Left ventricle myocardium inferior (tissue), 1 donor: ENCODE results near the gene MAN2B1. TPM values are rescaled to one million over a fixed set of nuclear protein-coding genes. Genes with fewer than 3 reads are reported as not detected.

Experiments
- DNase-seq: peaks from one replicate; pipeline ENCODE4 v3.0.0-alpha.2; 2020
- H3K27ac ChIP-seq: fragments of 200-600 bp; replicated peaks from 2 replicates; pipeline ENCODE4 v1.8.0; 2021
- H3K27me3 ChIP-seq: fragments of 200-600 bp; 2 replicates; pipeline ENCODE4 v1.8.0; 2021; ENCODE audit warnings: low read depth
- H3K36me3 ChIP-seq: fragments of 200-600 bp; 2 replicates; pipeline ENCODE4 v1.8.0; 2021
- H3K4me1 ChIP-seq: fragments of 200-600 bp; 2 replicates; pipeline ENCODE4 v1.8.0; 2021
- H3K4me3 ChIP-seq: fragments of 200-600 bp; 2 replicates; pipeline ENCODE4 v1.8.0; 2021; ENCODE audit warnings: mild to moderate bottlenecking, moderate library complexity
- H3K9me3 ChIP-seq: fragments of 200-600 bp; replicated peaks from 2 replicates; pipeline ENCODE4 v1.8.0; 2021
- CTCF ChIP-seq: fragments of 200-600 bp; IDR thresholded peaks from 2 replicates; pipeline ENCODE4 v1.8.0; 2021; ENCODE audit warnings: antibody characterized with exemption, mild to moderate bottlenecking, borderline replicate concordance
- intact Hi-C: fragments of 100-400 bp; cut with micrococcal nuclease; formaldehyde crosslinking; loops from one replicate; pipeline ENCODE4 v1.11.0; 2022
- total RNA-seq: library from RNA; stranded (reverse); fragmentation: NEBNext Ultra II Directional; extraction: Animal tissue kit (Norgen Biotek cat#: 25700); gene quantifications from one replicate; pipeline ENCODE4 v1.2.1, GENCODE V29; 2021
- donor health status: DM: no; HTN: yes; CAD: no; lungs with severe emphysema.

MAN2B1 gene
- total RNA-seq, 1 donor from 2014 or later, result 26.7 TPM

GRCh38 chr19:12689581-12690216, 23.2 kb upstream of the MAN2B1 start:
- DNase-seq, result no peak
- no peak overlapping the region for H3K4me3 ChIP-seq
- no peaks in the 10 kb centered on the region for H3K9me3 ChIP-seq
- no peak overlapping the region for H3K27ac ChIP-seq
- H3K4me1 ChIP-seq, result no peaks in the 10 kb centered on the region
- no peaks in the 10 kb centered on the region for H3K27me3 ChIP-seq
- TF ChIP-seq CTCF, result no peak
- intact Hi-C loops, result no loop called here
- no peaks in the 10 kb centered on the region for H3K36me3 ChIP-seq

- intact Hi-C loops, result no loop called here
- no peak overlapping the region for H3K4me3 ChIP-seq
- H3K27me3 ChIP-seq, result no peaks in the 10 kb centered on the region
- H3K36me3 ChIP-seq, result no peaks in the 10 kb centered on the region
- TF ChIP-seq CTCF, result no peak
- H3K4me1 ChIP-seq, result no peaks in the 10 kb centered on the region
- no peaks in the 10 kb centered on the region for H3K9me3 ChIP-seq
- no peak overlapping the region for H3K27ac ChIP-seq
- no peak for DNase-seq
These were observed 22.5 kb upstream of the MAN2B1 start for GRCh38 chr19:12689012-12689411.

GRCh38 chr19:12687496-12688196, 21.1 kb upstream of the MAN2B1 start, which contains the start of gene GNG14:
Gene GNG14, plus strand, starts transcription at chr19:12687998. Its CDS starts 51 bp downstream, at chr19:12688049.
- intact Hi-C loops, result no loop called here
- H3K27me3 ChIP-seq, result no peaks in the 10 kb centered on the region
- no peaks in the 10 kb centered on the region for H3K4me1 ChIP-seq
- H3K27ac ChIP-seq, result no peak within 1 kb of the TSS
- TF ChIP-seq CTCF, result no peak
- DNase-seq, result no peak
- no peak within 1 kb of the TSS for H3K4me3 ChIP-seq
- H3K9me3 ChIP-seq, result no peaks in the 10 kb centered on the region
- H3K36me3 ChIP-seq, result no peaks in the 10 kb centered on the region

GRCh38 chr19:12685831-12686230, 19.3 kb upstream of the MAN2B1 start:
- intact Hi-C loops, result no loop called here
- no peaks in the 10 kb centered on the region for H3K27me3 ChIP-seq
- no peak for DNase-seq

More at GRCh38 chr19:12685831-12686230, 19.3 kb upstream of the MAN2B1 start:
- no peak overlapping the region for H3K4me3 ChIP-seq
- no peaks in the 10 kb centered on the region for H3K9me3 ChIP-seq
- peaks cover 14% of the 10 kb centered on the region for H3K4me1 ChIP-seq
- no peaks in the 10 kb centered on the region for H3K36me3 ChIP-seq
- TF ChIP-seq CTCF, result no peak
- H3K27ac ChIP-seq, result no peak overlapping the region
